ENCODE results near the gene ASB18.
"Not testable (repeated sequence)": the region's sequence is repeated elsewhere in the genome, so short reads cannot be mapped to it uniquely, and the experiment has no call there.

The ASB18 gene

GRCh38 chr2:236264256-236264655 is at the start of gene ASB18:
ASB18 (minus strand) TSS chr2:236264406; CDS start chr2:236264345, 61 bp downstream.
- DNase-seq = no peak

- DNase-seq = no peak
These were observed 47.1 kb upstream of the ASB18 start for GRCh38 chr2:236311286-236311685.

- no peak for DNase-seq
These were observed 45.4 kb upstream of the ASB18 start for GRCh38 chr2:236309669-236310029.

- DNase-seq = no peak
These were observed 44.9 kb upstream of the ASB18 start for GRCh38 chr2:236308855-236309668.

GRCh38 chr2:236307641-236308040 is 43.4 kb upstream of the ASB18 start:
- no peak for DNase-seq

GRCh38 chr2:236306825-236307540 is 42.8 kb upstream of the ASB18 start:
- DNase-seq = no peak

GRCh38 chr2:236305964-236306605 is 41.9 kb upstream of the ASB18 start:
- no peak for DNase-seq

GRCh38 chr2:236305531-236305930 is 41.3 kb upstream of the ASB18 start:
- DNase-seq = no peak

- DNase-seq = no peak
These were observed 39.7 kb upstream of the ASB18 start for GRCh38 chr2:236303935-236304334.

GRCh38 chr2:236302555-236302954 is 38.3 kb upstream of the ASB18 start:
- no peak for DNase-seq

GRCh38 chr2:236298924-236299475 is 34.8 kb upstream of the ASB18 start:
- no peak for DNase-seq

GRCh38 chr2:236295481-236295880 is 31.3 kb upstream of the ASB18 start:
- DNase-seq = no peak

GRCh38 chr2:236294647-236295046 is 30.4 kb upstream of the ASB18 start:
- DNase-seq = no peak

- DNase-seq = no peak
These were observed 29.1 kb upstream of the ASB18 start for GRCh38 chr2:236293241-236293810.

GRCh38 chr2:236291911-236292310 is 27.7 kb upstream of the ASB18 start:
- no peak for DNase-seq

- DNase-seq = no peak
These were observed 27.3 kb upstream of the ASB18 start for GRCh38 chr2:236291476-236291875.

- DNase-seq = no peak
These were observed 26.7 kb upstream of the ASB18 start for GRCh38 chr2:236290742-236291425.

GRCh38 chr2:236289766-236290462 is 25.7 kb upstream of the ASB18 start:
- no peak for DNase-seq

GRCh38 chr2:236288373-236288772 is 24.2 kb upstream of the ASB18 start:
- not testable (repeated sequence) for DNase-seq

GRCh38 chr2:236287656-236288055 is 23.4 kb upstream of the ASB18 start:
- DNase-seq = no peak

- no peak for DNase-seq
These were observed 22.8 kb upstream of the ASB18 start for GRCh38 chr2:236286873-236287545.

Measured in activated CD4-positive, alpha-beta T cell treated with anti-CD3 and anti-CD28 coated beads, Interleukin-2, amount 50 U/mL, for 4 hours (primary cell).